AG09319 (cell line): ENCODE results near the gene KCTD18.

Experiments
- DNase-seq: peaks from one replicate; pipeline ENCODE4 v3.0.0-alpha.2; 2010; ENCODE audit warnings: low read depth; ENCODE audit errors: extremely low read depth
- CTCF ChIP-seq: IDR thresholded peaks from 2 replicates; pipeline ENCODE4 v1.5.1; 2011; ENCODE audit warnings: low read depth, mild to moderate bottlenecking, inconsistent platforms, low read length, moderate library complexity

KCTD18 gene

GRCh38 chr2:200455958-200456421 is 53.9 kb downstream of the KCTD18 start:
- TF ChIP-seq CTCF: no peak
- DNase-seq: no peak

GRCh38 chr2:200454927-200455801 is 54.7 kb downstream of the KCTD18 start:
- TF ChIP-seq CTCF: no peak
- no peak for DNase-seq

- TF ChIP-seq CTCF: no peak; the same call in 1 of the 2 replicates
- no peak for DNase-seq
Observed at GRCh38 chr2:200453853-200454534, 55.9 kb downstream of the KCTD18 start.

GRCh38 chr2:200453142-200453852 is 56.6 kb downstream of the KCTD18 start:
- DNase-seq: no peak
- TF ChIP-seq CTCF: no peak

GRCh38 chr2:200452377-200452776 is 57.5 kb downstream of the KCTD18 start:
- DNase-seq: no peak
- TF ChIP-seq CTCF: no peak

- DNase-seq: no peak
- no peak for TF ChIP-seq CTCF
Observed at GRCh38 chr2:200451511-200451910, 58.4 kb downstream of the KCTD18 start.
